Limb (tissue), 2 donors: ENCODE measurements around the gene RAB10.
"Not testable (repeated sequence)": the region's sequence is repeated elsewhere in the genome, so short reads cannot be mapped to it uniquely, and the experiment has no call there.

Experiments
- DNase-seq, 2 donors: peaks; one replicate each; pipeline ENCODE4 v3.0.0-alpha.2; 2016; ENCODE audit errors: extremely low spot score in 2 of 2

RAB10 gene

GRCh38 chr2:26157580-26157979, 123.7 kb downstream of the RAB10 start:
- no peak for DNase-seq

- no peak for DNase-seq
Observed at GRCh38 chr2:26161926-26162325, 128.0 kb downstream of the RAB10 start.

- no peak for DNase-seq
Observed at GRCh38 chr2:26162963-26163362, 129.1 kb downstream of the RAB10 start.

- no peak for DNase-seq
Observed at GRCh38 chr2:26164231-26164630, 130.3 kb downstream of the RAB10 start.

DNA sequence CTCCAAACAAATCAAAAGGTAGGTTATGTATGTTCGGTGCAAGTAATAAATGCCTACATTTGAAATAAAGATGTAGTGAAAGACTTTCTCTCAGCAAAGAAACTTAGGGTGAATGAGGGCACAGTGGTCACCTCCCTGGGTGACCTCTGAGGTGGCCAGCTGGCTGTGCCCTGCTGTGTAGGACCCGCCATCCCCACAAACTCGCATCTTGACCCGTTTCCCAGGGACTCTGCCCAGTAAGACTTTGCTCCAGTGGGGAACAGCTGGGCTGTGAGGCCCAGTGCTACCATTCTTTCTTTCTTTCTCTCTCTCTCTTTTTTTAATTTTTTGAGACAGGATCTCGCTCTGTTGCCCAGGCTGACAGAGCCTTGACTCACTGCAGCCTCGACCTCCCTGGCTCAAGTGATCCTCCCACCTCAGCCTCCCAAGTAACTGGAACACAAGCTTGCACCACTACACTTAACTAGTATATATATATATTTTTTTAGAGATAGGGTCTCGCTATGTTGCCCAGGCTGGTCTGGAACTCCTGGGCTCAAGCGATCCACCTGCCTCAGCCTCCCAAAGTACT, 130.8 kb downstream of the RAB10 start:
- DNase-seq: no peak

DNA sequence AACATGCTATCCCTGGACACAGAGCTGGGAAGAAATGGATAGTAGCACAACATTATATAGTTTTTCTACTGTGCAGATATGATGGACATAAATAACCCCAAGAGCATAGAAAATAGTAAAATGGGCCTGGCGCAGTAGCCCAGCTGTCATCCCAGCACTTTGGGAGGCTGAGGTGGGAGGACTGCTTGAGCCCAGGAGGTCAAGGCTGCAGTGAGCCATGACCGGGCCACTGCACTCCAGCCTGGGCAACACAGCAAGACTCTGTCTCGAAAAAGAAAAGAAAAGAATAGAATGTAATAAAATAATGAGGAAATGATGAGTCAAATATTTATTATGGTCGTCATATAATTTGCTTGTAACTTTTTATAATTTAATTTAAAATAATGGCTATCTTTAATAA, 131.5 kb downstream of the RAB10 start:
- DNase-seq: no peak

- not testable (repeated sequence) for DNase-seq
Observed at GRCh38 chr2:26166541-26166940, 132.7 kb downstream of the RAB10 start.

DNA sequence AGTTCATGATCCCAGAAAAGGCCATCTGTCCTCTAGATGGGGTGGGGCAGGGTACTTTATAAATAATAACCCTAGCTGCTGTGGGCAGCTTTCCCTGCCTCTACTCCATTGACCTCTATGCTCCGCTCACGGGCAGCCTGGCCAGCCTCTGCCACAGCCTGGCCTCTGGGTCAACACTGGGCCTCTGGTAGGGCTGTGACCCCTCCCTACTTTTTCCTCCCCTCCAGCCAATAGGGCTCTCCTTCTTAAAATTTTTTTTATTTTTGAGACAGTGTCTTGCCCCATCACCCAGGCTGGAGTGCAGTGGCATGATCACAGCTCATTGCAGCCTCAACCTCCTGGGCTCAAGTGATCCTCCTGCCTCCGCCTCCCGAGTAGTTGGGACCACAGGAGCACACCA, 134.9 kb downstream of the RAB10 start:
- no peak for DNase-seq

GRCh38 chr2:26169226-26169625, 135.3 kb downstream of the RAB10 start:
- no peak for DNase-seq

GRCh38 chr2:26169681-26170414, 136.0 kb downstream of the RAB10 start:
- DNase-seq: peak in 1 of 2 donors; percentile 20

- peak in 1 of 2 donors; percentile 21 for DNase-seq
Observed at GRCh38 chr2:26170795-26171194, 136.9 kb downstream of the RAB10 start.

DNA sequence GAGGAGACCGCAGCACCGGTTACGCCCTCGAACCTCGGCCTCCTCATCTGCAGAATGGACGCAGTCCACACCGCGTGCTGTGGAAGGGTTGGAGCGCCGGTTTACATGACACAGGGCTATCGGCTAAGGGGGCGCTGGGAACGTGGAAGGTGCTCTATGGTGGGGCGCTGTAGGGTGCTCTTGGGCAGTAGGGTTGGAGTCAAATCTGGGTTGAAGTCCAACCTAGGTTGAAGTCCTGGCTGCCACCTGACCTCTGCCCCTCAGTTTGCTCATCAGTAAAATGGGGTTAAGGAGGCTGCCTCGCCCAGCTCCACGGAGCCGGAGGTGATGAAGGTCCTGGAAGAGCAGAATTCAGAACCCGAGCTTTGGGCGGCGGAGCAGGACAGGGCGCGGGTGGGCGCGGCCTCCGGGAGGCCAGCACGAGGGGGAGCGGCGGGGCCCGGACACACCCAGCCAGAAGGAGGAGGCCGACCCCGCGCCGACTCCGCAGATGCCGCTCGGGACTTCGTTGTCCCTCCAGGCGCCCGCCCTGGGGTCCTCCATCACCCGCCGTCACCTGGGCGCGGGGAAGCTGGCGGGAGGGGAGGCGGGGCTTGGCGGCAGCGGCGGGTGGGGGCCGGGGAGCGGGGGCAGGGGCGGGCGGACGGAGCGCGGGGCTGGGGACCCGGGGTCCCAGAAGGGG, 138.4 kb downstream of the RAB10 start:
- peak in 1 of 2 donors; percentile 74 for DNase-seq

- DNase-seq: peak in 1 of 2 donors; percentile 60
Observed at GRCh38 chr2:26172871-26173775, 139.2 kb downstream of the RAB10 start, which contains the start of gene GAREM2. GAREM2 (plus strand) TSS chr2:26173088; CDS start chr2:26173221, 133 bp downstream.

DNA sequence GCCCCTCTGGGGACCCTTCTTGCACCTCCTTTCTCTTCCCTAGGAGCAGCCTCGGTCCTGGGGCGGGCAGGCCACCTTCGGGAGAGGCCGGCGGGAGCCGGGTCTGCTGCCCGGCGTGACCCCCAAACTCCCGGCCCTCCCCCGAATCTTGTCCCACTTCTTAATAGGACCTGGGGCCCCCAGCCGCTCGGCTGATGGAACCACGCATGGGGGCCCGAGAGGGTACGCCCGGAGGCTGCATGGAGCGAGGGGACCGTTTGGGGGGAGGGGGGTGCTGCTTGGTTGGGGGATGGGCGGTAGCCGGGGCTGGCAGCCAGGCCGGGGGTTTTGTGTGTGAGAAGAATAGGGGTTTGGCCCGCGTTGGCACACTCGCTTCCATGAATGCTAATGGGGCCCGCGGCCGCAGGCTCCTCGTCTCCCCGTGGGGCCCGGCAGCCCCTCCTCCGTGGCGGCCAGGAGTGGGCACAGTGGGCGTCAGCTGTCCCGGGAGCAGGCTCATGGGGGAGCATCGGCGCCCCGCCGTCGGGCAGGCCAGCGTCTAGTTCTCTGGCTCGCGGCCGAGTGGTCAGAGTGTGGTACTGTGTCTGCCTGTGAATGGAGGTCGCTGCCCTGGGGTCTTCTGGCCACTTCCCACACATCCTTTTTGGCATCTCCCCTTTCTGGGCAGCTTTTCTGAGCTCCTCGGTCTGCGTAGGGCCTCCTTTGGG, 140.0 kb downstream of the RAB10 start:
- DNase-seq: peak in 1 of 2 donors; percentile 70

- no peak for DNase-seq
Observed at GRCh38 chr2:26174691-26175465, 141.0 kb downstream of the RAB10 start.

GRCh38 chr2:26175466-26176278, 141.8 kb downstream of the RAB10 start:
- DNase-seq: no peak

- no peak for DNase-seq
Observed at GRCh38 chr2:26176279-26176615, 142.4 kb downstream of the RAB10 start.

- no peak for DNase-seq
Observed at GRCh38 chr2:26177122-26177521, 143.2 kb downstream of the RAB10 start.

DNA sequence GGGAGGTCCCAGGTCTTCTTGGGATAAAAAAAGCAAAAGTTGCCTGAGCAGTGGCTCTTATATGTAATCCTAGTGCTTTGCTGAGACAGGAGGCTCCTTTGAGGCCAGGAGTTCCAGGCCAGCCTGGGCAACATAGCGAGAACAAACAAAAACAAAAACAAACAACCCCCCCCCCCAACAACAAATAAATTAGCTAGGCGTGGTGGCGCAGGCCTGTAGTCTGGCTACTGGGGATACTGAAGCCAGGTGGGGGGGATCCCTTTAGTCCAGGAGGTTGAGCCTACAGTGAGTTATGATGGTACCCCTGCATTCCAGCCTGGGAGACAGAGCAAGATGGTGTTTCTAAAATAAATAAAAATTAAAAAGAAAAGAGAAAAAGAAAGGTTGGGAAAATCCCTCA, 144.4 kb downstream of the RAB10 start:
- no peak for DNase-seq
